IPS-18c (cell line): ENCODE results near the gene CCR9.

Experiments
- H3K4me3 ChIP-seq: 2 replicates; pipeline ENCODE4 v1.7.0; 2013; ENCODE audit warnings: low read depth, mild to moderate bottlenecking, low read length, moderate library complexity; ENCODE audit not compliant: insufficient read depth
- H3K9me3 ChIP-seq: one replicate; pipeline ENCODE4 v1.6.1; 2013; ENCODE audit warnings: mild to moderate bottlenecking, low read length, moderate library complexity; ENCODE audit not compliant: control insufficient read depth, insufficient read depth

CCR9 gene

GRCh38 chr3:45917146-45917898 lies 31.0 kb downstream of the CCR9 start:
- Histone ChIP-seq H3K9me3 (peaks cover 2% of the 10 kb centered on the region), H3K4me3 (no peak overlapping the region)

- peaks cover 2% of the 10 kb centered on the region for H3K9me3 ChIP-seq
- H3K4me3 ChIP-seq, result no peak overlapping the region
These were observed 35.1 kb downstream of the CCR9 start for GRCh38 chr3:45921158-45922038.

GRCh38 chr3:45922039-45922326 lies 35.6 kb downstream of the CCR9 start:
- Histone ChIP-seq H3K4me3 (no peak overlapping the region), H3K9me3 (no peaks in the 10 kb centered on the region)

- H3K4me3 ChIP-seq, result no peak overlapping the region
- H3K9me3 ChIP-seq, result no peaks in the 10 kb centered on the region
These were observed 36.7 kb downstream of the CCR9 start for GRCh38 chr3:45922950-45923590.

- Histone ChIP-seq H3K9me3 (no peaks in the 10 kb centered on the region), H3K4me3 (no peak overlapping the region)
These were observed 37.4 kb downstream of the CCR9 start for GRCh38 chr3:45923755-45924154.

GRCh38 chr3:45927881-45928280 lies 41.5 kb downstream of the CCR9 start:
- no peak overlapping the region for H3K4me3 ChIP-seq

GRCh38 chr3:45929042-45929679 lies 42.8 kb downstream of the CCR9 start:
- no peaks in the 10 kb centered on the region for H3K9me3 ChIP-seq
- H3K4me3 ChIP-seq, result no peak overlapping the region

More at GRCh38 chr3:45927881-45928280, 41.5 kb downstream of the CCR9 start:
- H3K9me3 ChIP-seq, result no peaks in the 10 kb centered on the region

- no peak overlapping the region for H3K4me3 ChIP-seq
- H3K9me3 ChIP-seq, result no peaks in the 10 kb centered on the region
These were observed 45.2 kb downstream of the CCR9 start for GRCh38 chr3:45931496-45931895.

GRCh38 chr3:45932112-45932511 lies 45.8 kb downstream of the CCR9 start:
- no peak overlapping the region for H3K4me3 ChIP-seq
- no peaks in the 10 kb centered on the region for H3K9me3 ChIP-seq

- Histone ChIP-seq H3K4me3 (no peak overlapping the region), H3K9me3 (no peaks in the 10 kb centered on the region)
These were observed 47.2 kb downstream of the CCR9 start for GRCh38 chr3:45933591-45933990.

GRCh38 chr3:45936261-45936660 lies 49.9 kb downstream of the CCR9 start:
- no peak overlapping the region for H3K4me3 ChIP-seq
- no peaks in the 10 kb centered on the region for H3K9me3 ChIP-seq

GRCh38 chr3:45937206-45938042 lies 51.1 kb downstream of the CCR9 start:
- Histone ChIP-seq H3K4me3 (no peak overlapping the region), H3K9me3 (no peaks in the 10 kb centered on the region)

- Histone ChIP-seq H3K9me3 (no peaks in the 10 kb centered on the region), H3K4me3 (no peak overlapping the region)
These were observed 51.7 kb downstream of the CCR9 start for GRCh38 chr3:45938043-45938435.

- no peak overlapping the region for H3K4me3 ChIP-seq
- no peaks in the 10 kb centered on the region for H3K9me3 ChIP-seq
These were observed 52.5 kb downstream of the CCR9 start for GRCh38 chr3:45938864-45939263.

- Histone ChIP-seq H3K4me3 (no peak overlapping the region), H3K9me3 (no peaks in the 10 kb centered on the region)
These were observed 53.0 kb downstream of the CCR9 start for GRCh38 chr3:45939341-45939771.

GRCh38 chr3:45940004-45940780 lies 53.8 kb downstream of the CCR9 start:
- no peaks in the 10 kb centered on the region for H3K9me3 ChIP-seq
- no peak overlapping the region for H3K4me3 ChIP-seq
